Keratinocyte (primary cell): Measurements from ENCODE around the gene GFY.

Experiments
- CTCF ChIP-seq, 3 experiments: IDR thresholded peaks in 1 of 3; conservative IDR thresholded peaks in 1 of 3; optimal IDR thresholded peaks in 1 of 3; 2 replicates in 2 of 3; 3 replicates in 1 of 3; pipeline versions ENCODE3 to v1.5.1; 2011; ENCODE audit warnings: low read length in 3 of 3, mild to moderate bottlenecking in 3 of 3, moderate library complexity in 2 of 3, control low read depth in 1 of 3, inconsistent platforms in 1 of 3; ENCODE audit not compliant: insufficient read depth in 2 of 3; ENCODE audit errors: extremely low read depth in 1 of 3
- EZH2 ChIP-seq: IDR thresholded peaks from one replicate; pipeline ENCODE4 v1.6.1; 2012; ENCODE audit warnings: inconsistent platforms, mild to moderate bottlenecking, low read length, moderate library complexity

- no peak for TF ChIP-seq CTCF (optimal IDR thresholded peaks at IDR 0.05 in 1 of 3, IDR thresholded peaks at IDR 0.05 in 1 of 3, conservative IDR thresholded peaks at IDR 0.05 in 1 of 3; ENCODE audit: extremely low read depth in 1 of 3, insufficient read depth in 2 of 3, low read length in 3 of 3)
- TF ChIP-seq EZH2 = no peak
These were observed 34.9 kb upstream of the GFY start for GRCh38 chr19:49390131-49390928.
